VCaP (cell line): Measurements from ENCODE around the gene UBE2G2.

Source experiments
- H3K27ac ChIP-seq: fragments of 450-650 bp; 2 replicates; pipeline ENCODE4 v1.5.1; 2017
- CTCF ChIP-seq: fragments of 450-650 bp; conservative IDR thresholded peaks from 2 replicates; pipeline ENCODE4 v1.5.1; 2017; ENCODE audit warnings: mild to moderate bottlenecking, moderate library complexity

The UBE2G2 gene

DNA sequence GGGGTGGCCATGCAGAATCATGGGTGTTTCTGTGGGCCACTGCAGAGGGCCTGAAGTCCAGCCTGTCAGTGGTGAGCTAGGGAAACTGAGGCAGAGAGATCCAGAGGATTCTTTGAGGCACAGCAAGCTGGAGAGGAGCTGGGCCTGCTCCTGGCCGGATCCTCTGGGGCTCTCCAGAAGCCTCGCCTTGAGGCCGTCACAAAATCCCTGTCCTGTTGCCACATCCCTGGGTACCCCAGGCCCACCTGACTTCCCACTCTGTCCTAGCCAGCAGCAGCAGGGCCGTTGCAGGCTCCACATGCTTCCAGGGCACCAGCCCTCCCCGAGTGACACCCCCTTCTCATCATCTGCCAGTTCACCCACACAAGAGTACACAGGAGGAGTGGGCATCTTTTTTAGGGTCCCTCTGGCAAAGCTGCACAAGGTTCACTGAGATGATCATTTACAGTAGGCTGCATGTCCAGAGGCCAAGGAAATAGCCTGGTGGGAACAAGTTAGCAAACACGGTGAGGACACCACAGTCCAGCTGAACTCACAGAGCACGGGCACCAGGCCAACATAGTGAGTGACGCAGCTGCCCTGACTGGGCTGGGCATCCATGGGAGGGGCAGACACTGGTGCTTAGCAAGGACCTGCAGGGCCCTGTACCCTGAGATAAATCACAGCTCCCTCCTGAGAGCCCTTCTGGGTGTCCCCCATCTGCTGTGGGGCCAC, 65.2 kb downstream of the UBE2G2 start:
- H3K27ac ChIP-seq, result no peak overlapping the region
- TF ChIP-seq CTCF, result no peak

DNA sequence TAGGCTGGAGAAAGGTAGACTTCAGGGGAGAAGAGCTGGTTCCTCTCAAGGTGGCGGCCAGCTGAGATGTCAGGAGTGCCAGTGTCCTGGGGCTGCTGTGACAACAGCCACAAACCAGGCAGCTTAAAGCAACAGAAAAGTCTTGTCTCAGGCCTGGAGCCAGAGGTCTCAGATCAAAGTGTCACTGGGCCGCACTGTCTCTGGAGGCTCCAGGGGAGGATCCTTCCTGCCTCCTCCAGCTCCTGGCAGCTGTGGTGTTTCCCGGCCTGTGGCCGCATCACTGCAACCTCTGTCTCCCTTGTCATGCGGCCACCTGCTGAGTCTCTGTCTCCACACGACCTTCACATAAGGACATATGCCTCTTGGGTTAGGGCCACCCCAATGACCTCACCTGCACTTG, 65.8 kb downstream of the UBE2G2 start:
- no peak overlapping the region for H3K27ac ChIP-seq

GRCh38 chr21:44734841-44735240, 66.8 kb downstream of the UBE2G2 start:
- H3K27ac ChIP-seq, result no peak overlapping the region
- TF ChIP-seq CTCF, result no peak

More for the DNA sequence above, 65.8 kb downstream of the UBE2G2 start:
- no peak for TF ChIP-seq CTCF

DNA sequence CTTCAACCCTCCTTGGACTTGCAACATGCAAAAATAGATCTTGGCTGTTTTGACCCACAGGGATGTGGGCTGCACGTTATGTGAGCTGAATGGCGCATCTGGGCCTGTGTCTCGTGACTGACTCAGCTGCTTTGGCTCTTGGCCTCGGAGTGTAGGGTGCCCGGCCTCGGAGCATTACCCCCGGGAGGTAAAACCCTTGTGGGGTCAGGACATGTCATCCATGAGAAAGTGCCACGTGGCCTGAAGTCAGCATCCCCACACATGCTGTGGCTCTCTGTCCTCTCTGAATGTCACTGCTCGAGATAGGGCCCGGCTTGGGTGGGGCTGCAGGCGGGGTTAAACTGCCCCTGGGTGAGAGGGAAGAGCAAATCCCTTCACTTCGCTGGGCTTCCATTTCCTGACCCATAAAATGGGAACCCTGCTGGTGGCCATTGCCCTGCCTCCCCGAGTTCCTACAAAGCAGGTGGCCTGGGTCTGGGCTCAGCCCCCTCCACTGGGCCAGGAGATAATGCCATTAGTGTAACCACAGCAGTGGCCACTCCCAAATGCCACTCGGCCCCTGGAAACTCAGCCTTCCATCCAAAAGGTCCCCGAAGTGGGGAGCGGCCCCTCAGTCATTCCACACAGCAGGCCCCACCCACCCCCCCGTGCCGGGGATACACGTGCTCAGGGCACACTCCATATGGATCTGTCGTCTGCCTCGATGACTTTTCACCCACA, 67.4 kb downstream of the UBE2G2 start:
- no peak for TF ChIP-seq CTCF
- no peak overlapping the region for H3K27ac ChIP-seq

DNA sequence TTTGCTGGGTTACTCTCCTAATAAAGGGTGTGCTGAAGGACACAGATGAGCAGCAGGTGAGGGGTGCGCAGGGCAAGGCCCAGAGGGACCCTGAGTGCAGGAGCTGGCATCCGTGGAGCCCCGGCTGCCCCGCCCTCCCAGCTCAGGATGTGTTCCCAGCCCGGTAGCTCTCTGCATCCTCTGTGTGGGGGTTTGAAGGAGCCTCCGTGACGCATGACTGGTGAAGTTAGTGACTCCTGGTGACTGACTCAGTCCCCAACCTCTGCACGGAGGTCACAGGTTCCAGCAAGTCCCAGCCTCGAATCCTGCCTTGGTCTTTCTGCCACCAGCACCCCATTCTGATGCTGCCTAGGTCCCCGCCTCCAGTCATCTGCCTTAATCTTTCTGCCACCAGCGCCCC, 68.7 kb downstream of the UBE2G2 start:
- no peak overlapping the region for H3K27ac ChIP-seq
- TF ChIP-seq CTCF, result no peak

- TF ChIP-seq CTCF, result no peak
- no peak overlapping the region for H3K27ac ChIP-seq
These were observed 69.4 kb downstream of the UBE2G2 start for GRCh38 chr21:44732263-44732662.

DNA sequence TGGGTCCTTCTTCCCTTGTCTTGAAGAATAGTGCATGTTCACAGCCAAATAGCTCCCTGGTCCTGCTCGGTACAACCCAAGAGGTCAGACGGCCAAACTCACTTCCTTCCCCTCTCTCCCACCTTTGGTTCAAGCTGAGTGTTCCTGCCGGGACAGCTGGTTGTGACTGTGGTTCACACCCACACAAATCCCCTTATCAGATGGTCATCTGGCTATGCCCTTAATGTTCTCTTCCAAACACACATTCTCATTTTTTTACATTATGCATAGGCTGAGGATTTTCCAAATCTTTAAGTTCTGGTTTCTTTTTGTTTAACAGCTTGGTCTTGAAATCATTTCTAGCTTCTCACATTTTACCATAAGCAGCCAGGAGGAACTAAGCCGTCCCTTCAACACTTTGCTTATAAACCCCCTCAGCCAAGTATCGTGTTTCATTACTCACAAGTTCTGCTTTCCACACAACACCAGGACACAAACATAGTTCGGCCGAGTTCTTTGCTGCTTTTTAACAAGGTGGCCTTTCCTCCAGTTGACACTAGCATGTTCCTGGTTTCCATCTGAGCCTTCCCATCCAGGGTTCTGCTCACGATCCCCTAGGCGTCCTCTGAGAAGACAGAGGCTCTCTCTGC, 70.6 kb downstream of the UBE2G2 start:
- H3K27ac ChIP-seq, result no peak overlapping the region
- TF ChIP-seq CTCF, result no peak
